Right cardiac atrium (tissue), 5 donors: Measurements from ENCODE around the gene CPNE5. TPM values are rescaled to one million over a fixed set of nuclear protein-coding genes. Genes with fewer than 3 reads are reported as not detected.
"Not testable (repeated sequence)": the region's sequence is repeated elsewhere in the genome, so short reads cannot be mapped to it uniquely, and the experiment has no call there.

ENCODE experiments used
- ATAC-seq, 2 donors: fragments of 200-7000 bp; cut with Tn5 transposase; one replicate each; pipeline versions ENCODE4 v1.8.0 to v1.9.1; 2020; ENCODE audit warnings: moderate library complexity in 2 of 2, mild to moderate bottlenecking in 1 of 2
- DNase-seq, 3 donors: peaks; one replicate each; pipeline ENCODE4 v3.0.0-alpha.2; 2020
- H3K27ac ChIP-seq: one replicate; pipeline ENCODE4 v1.5.1; 2013; ENCODE audit warnings: mild to moderate bottlenecking, low read length, control low read depth, moderate library complexity
- H3K27me3 ChIP-seq: one replicate; pipeline ENCODE4 v1.6.1; 2013; ENCODE audit not compliant: control insufficient read depth, insufficient read depth
- H3K4me1 ChIP-seq: one replicate; pipeline ENCODE4 v1.6.1; 2013; ENCODE audit warnings: low read length; ENCODE audit not compliant: control insufficient read depth, insufficient read depth
- H3K4me3 ChIP-seq: one replicate; pipeline ENCODE4 v1.5.1; 2013; ENCODE audit warnings: low read length, control low read depth
- H3K9me3 ChIP-seq: one replicate; pipeline ENCODE4 v1.6.1; 2013; ENCODE audit warnings: low read length; ENCODE audit not compliant: control insufficient read depth
- WGBS: extraction: QIAGEN DNeasy Blood & Tissue Kit; methylation state at CpG from one replicate; pipeline ENCODE4 v1.1.7; 2013; 5-methylcytosine and 5-hydroxymethylcytosine counted together
- intact Hi-C, 4 donors: fragments of 100-400 bp; cut with DNase I; formaldehyde crosslinking; loops; one replicate each; pipeline versions ENCODE4 v1.11.0 to v1.14.0; 2022 to 2023
- polyA plus RNA-seq: library from polyadenylated mRNA; stranded (reverse); fragments of 200-250 nt; gene quantifications from one replicate; pipeline ENCODE4 v1.2.3, GENCODE V29; 2013
- total RNA-seq, 4 donors: library from RNA; stranded (reverse); fragmentation: NEBNext Ultra II Directional; extraction: Animal tissue kit (Norgen Biotek cat#: 25700); gene quantifications; one replicate each; pipeline ENCODE4 v1.2.1, GENCODE V29; 2021
- donor health status: healthy with polysubstance abuse.
- donor health status: DM: no; HTN: yes; CAD: no.
- donor health status: DM: no; HTN: no; CAD: no.
- donor health status: DM: no; HTN: yes; CAD: no; lungs with severe emphysema.
- donor health status: DM: yes; HTN: yes; CAD: no.

The CPNE5 gene
- total and polyA plus RNA-seq, 5 donors, result 27.5 to 80.9 (median 64.6) TPM

- H3K4me3 ChIP-seq, result no peak overlapping the region
- DNase-seq (peak in 1 of 3 donors; percentile 50), ATAC-seq (peak; percentile 1 to 48)
- no peaks in the 10 kb centered on the region for H3K27me3 ChIP-seq
- H3K9me3 ChIP-seq, result no peaks in the 10 kb centered on the region
- intact Hi-C loops, result no loop called here
- peaks cover 34% of the 10 kb centered on the region for H3K4me1 ChIP-seq
- H3K27ac ChIP-seq, result peak overlapping the region; percentile 73
- 59% methylated on average over 19 of the region's 19 CpGs for WGBS
These were observed 16.6 kb downstream of the CPNE5 start for GRCh38 chr6:36822506-36823269.

- ATAC-seq (no peak), DNase-seq (peak in 1 of 3 donors; percentile 50)
- no peaks in the 10 kb centered on the region for H3K9me3 ChIP-seq
- WGBS, result 84% methylated on average over 14 of the region's 14 CpGs
- intact Hi-C loops, result no loop called here
- H3K4me1 ChIP-seq, result peaks cover 26% of the 10 kb centered on the region
- no peak overlapping the region for H3K27ac ChIP-seq
- H3K4me3 ChIP-seq, result no peak overlapping the region
- no peaks in the 10 kb centered on the region for H3K27me3 ChIP-seq
These were observed 17.5 kb downstream of the CPNE5 start for GRCh38 chr6:36821581-36822335.

- H3K4me1 ChIP-seq, result peaks cover 21% of the 10 kb centered on the region
- intact Hi-C loops, result no loop called here
- 59% methylated on average over 12 of the region's 12 CpGs for WGBS
- DNase-seq (peak in 1 of 3 donors; percentile 41), ATAC-seq (no peak)
- H3K9me3 ChIP-seq, result no peaks in the 10 kb centered on the region
- no peak overlapping the region for H3K27ac ChIP-seq
- no peaks in the 10 kb centered on the region for H3K27me3 ChIP-seq
- no peak overlapping the region for H3K4me3 ChIP-seq
These were observed 18.3 kb downstream of the CPNE5 start for GRCh38 chr6:36820700-36821580.

- intact Hi-C loops, result no loop called here
- ATAC-seq (no peak), DNase-seq (no peak)
- no peak overlapping the region for H3K4me3 ChIP-seq
- no peaks in the 10 kb centered on the region for H3K27me3 ChIP-seq
- H3K9me3 ChIP-seq, result no peaks in the 10 kb centered on the region
- 74% methylated on average over 4 of the region's 4 CpGs for WGBS
- peaks cover 9% of the 10 kb centered on the region for H3K4me1 ChIP-seq
- no peak overlapping the region for H3K27ac ChIP-seq
These were observed 20.5 kb downstream of the CPNE5 start for GRCh38 chr6:36818756-36819155.

- no peaks in the 10 kb centered on the region for H3K27me3 ChIP-seq
- peaks cover 9% of the 10 kb centered on the region for H3K4me1 ChIP-seq
- no peak overlapping the region for H3K27ac ChIP-seq
- intact Hi-C loops, result no loop called here
- H3K4me3 ChIP-seq, result no peak overlapping the region
- 93% methylated on average over 3 of the region's 3 CpGs for WGBS
- ATAC-seq, result no peak
- no peak for DNase-seq
- no peaks in the 10 kb centered on the region for H3K9me3 ChIP-seq
These were observed 21.4 kb downstream of the CPNE5 start for GRCh38 chr6:36817847-36818246.

- Histone ChIP-seq H3K27me3 (no peaks in the 10 kb centered on the region), H3K27ac (no peak overlapping the region), H3K4me1 (peaks cover 7% of the 10 kb centered on the region), H3K4me3 (no peak overlapping the region), H3K9me3 (no peaks in the 10 kb centered on the region)
- 89% methylated on average over 9 of the region's 9 CpGs for WGBS
- DNase-seq (no peak), ATAC-seq (no peak)
- intact Hi-C loops, result no loop called here
These were observed 21.9 kb downstream of the CPNE5 start for GRCh38 chr6:36817176-36817817.

DNA sequence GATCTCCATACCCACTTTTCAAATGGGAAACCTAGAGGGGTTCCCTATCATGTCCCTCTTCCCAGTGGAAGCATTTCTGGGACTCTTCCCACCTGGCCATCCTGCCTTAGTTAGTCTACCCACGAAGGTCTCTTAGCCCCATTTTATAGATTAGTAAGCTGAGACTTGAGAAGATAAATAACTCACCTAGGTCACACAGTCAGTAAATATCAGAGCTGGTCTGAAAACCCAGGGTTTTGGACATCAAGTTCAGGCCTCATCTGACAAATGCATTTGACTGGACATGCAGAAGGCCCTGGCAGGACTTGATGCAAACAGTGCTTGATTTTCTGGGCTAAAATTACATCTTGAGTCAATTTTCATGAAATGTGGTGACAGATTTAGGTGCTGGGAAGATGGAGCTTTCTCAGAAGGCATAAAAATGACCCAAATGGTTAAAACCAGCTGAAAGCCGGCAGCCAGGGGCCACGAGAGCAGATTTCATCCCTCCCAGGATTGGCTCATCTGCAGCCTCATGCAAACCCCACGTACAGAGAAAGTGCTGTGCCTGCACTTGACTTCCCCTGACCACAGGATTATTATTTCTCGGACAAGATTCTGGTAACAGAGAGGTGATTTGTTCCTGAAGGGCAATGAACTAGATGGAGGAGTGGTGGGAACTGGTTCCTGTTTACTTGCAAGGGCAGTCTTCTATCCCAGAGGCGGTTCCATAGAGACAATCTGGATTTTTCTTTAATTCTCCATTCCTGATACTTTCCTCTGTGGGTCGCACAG lies 23.1 kb downstream of the CPNE5 start:
- DNase-seq, result no peak

DNA sequence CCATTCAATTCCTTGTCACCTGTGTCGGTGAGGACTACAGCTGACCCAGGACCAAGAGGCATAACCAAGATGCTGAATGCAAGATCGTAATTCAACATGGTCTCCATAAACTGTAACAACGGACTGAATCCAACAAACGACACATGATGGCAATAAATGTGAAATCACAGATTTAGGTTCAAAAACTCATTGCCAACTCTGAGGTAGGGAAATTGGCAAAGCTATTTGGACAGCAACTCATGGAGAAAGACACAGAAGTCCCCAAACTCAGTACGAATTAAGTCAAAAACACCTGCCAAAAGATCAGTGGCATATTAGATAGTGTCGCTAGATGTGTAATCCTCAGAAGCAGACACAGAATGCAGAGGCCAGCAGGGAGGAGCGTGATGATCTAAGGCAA lies 25.0 kb downstream of the CPNE5 start:
- no peak for ATAC-seq
- H3K4me3 ChIP-seq, result no peak overlapping the region
- intact Hi-C loops, result no loop called here
- no peaks in the 10 kb centered on the region for H3K9me3 ChIP-seq
- WGBS, result 94% methylated on average over 7 of the region's 7 CpGs
- no peaks in the 10 kb centered on the region for H3K27me3 ChIP-seq
- H3K27ac ChIP-seq, result no peak overlapping the region
- H3K4me1 ChIP-seq, result peaks cover 1% of the 10 kb centered on the region
- no peak for DNase-seq

More for the DNA sequence above, 23.1 kb downstream of the CPNE5 start:
- 73% methylated on average over 7 of the region's 7 CpGs for WGBS
- no peak overlapping the region for H3K27ac ChIP-seq
- no peak overlapping the region for H3K4me3 ChIP-seq
- peaks cover 3% of the 10 kb centered on the region for H3K4me1 ChIP-seq
- no peak for ATAC-seq
- no peaks in the 10 kb centered on the region for H3K9me3 ChIP-seq
- no peaks in the 10 kb centered on the region for H3K27me3 ChIP-seq
- intact Hi-C loops, result no loop called here

DNA sequence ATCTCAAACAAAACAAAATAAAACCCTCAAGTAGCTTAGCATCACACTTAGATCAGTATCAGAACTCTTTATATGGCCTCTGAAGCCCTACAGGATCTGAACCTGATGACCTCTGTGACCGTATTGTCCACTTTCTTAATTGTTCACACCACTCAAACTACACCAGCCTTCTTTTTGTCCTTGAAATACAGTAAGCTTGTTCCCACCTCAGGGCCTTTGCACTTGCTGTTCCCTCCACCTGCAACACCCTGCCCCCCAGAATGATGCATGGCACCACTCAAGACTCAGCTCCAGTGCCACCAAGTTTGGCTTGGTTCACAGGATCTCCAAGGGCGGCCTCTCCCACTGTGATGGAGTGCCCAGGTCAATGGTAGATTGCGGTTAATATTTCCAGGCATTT lies 25.7 kb downstream of the CPNE5 start:
- no peaks in the 10 kb centered on the region for H3K27me3 ChIP-seq
- no peaks in the 10 kb centered on the region for H3K9me3 ChIP-seq
- H3K4me3 ChIP-seq, result no peak overlapping the region
- ATAC-seq (no peak), DNase-seq (no peak)
- 75% methylated on average over 3 of the region's 3 CpGs for WGBS
- peaks cover 1% of the 10 kb centered on the region for H3K4me1 ChIP-seq
- no peak overlapping the region for H3K27ac ChIP-seq
- intact Hi-C loops, result no loop called here

DNA sequence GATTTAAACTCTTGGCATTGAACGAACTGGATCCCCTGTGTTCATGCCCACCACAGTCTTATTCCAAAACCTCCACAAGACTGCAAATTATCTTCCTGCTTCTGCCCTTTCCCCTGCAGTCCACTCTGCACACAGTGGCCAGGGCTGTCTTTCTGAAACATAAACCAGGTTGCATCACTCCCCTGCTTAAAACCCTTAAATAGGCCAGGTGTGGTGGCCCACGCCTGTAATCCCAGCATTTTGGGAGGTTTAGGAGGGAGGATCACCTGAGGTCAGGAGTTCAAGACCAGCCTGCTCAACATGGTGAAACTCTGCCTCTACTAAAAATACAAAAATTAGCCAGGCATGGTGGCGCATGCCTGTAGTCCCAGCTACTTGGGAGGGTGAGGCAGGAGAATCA lies 26.2 kb downstream of the CPNE5 start:
- H3K27me3 ChIP-seq, intact Hi-C loops, DNase-seq, H3K9me3 ChIP-seq, H3K4me3 ChIP-seq, ATAC-seq, H3K4me1 ChIP-seq, H3K27ac ChIP-seq: not testable (repeated sequence)
- 91% methylated on average over 3 of the region's 3 CpGs for WGBS
